Cardiac muscle cell (in vitro differentiated cells and primary cell): ENCODE measurements around the gene MARS1. TPM values are rescaled to one million over a fixed set of nuclear protein-coding genes. Genes with fewer than 3 reads are reported as not detected.

ENCODE experiments used
- DNase-seq, 2 donors: peaks; one replicate each; pipeline versions ENCODE4 v3.0.0 to v3.0.0-alpha.2; 2010 to 2017; ENCODE audit warnings: low read depth in 1 of 2, low spot score in 1 of 2
- H3K27ac ChIP-seq: fragments of 200-600 bp; sonication (generic); 2 replicates; pipeline ENCODE4 v1.5.1; 2016
- H3K27me3 ChIP-seq: fragments of 200-600 bp; sonication (generic); 2 replicates; pipeline ENCODE4 v1.6.0; 2016; ENCODE audit warnings: control low read depth
- H3K36me3 ChIP-seq: fragments of 200-600 bp; sonication (generic); 2 replicates; pipeline ENCODE4 v1.5.1; 2016; ENCODE audit warnings: control low read depth
- H3K4me1 ChIP-seq: fragments of 200-600 bp; sonication (generic); 2 replicates; pipeline ENCODE4 v1.8.1; 2017; ENCODE audit warnings: low read depth, mild to moderate bottlenecking, mixed run types
- H3K4me3 ChIP-seq: fragments of 200-600 bp; sonication (generic); 2 replicates; pipeline ENCODE4 v1.5.1; 2016; ENCODE audit warnings: mild to moderate bottlenecking
- H3K9me3 ChIP-seq: fragments of 200-600 bp; sonication (generic); 2 replicates; pipeline ENCODE4 v1.5.1; 2017; ENCODE audit warnings: low read depth, mild to moderate bottlenecking, control low read depth
- polyA plus RNA-seq: library from polyadenylated mRNA; unstranded; fragments of >200 nt; fragmentation: Nextera tagmentation; extraction: Ambion mirVana; gene quantifications from 2 replicates; pipeline ENCODE4 v1.2.1, GENCODE V29; 2016
- total RNA-seq: library from RNA; depleted of rRNA; stranded (reverse); fragments of >200 nt; gene quantifications from 2 replicates; pipeline ENCODE4 v1.2.3, GENCODE V29; 2016
- TF ChIP-seq, protein P1 (sequence below): IDR thresholded peaks from 2 replicates; pipeline ENCODE4 v1.5.1; 2012; ENCODE audit warnings: low read depth, mild to moderate bottlenecking, low read length

The MARS1 gene
- total and polyA plus RNA-seq, 2 experiments from 2014 or later = 76.7 to 190 TPM

DNA sequence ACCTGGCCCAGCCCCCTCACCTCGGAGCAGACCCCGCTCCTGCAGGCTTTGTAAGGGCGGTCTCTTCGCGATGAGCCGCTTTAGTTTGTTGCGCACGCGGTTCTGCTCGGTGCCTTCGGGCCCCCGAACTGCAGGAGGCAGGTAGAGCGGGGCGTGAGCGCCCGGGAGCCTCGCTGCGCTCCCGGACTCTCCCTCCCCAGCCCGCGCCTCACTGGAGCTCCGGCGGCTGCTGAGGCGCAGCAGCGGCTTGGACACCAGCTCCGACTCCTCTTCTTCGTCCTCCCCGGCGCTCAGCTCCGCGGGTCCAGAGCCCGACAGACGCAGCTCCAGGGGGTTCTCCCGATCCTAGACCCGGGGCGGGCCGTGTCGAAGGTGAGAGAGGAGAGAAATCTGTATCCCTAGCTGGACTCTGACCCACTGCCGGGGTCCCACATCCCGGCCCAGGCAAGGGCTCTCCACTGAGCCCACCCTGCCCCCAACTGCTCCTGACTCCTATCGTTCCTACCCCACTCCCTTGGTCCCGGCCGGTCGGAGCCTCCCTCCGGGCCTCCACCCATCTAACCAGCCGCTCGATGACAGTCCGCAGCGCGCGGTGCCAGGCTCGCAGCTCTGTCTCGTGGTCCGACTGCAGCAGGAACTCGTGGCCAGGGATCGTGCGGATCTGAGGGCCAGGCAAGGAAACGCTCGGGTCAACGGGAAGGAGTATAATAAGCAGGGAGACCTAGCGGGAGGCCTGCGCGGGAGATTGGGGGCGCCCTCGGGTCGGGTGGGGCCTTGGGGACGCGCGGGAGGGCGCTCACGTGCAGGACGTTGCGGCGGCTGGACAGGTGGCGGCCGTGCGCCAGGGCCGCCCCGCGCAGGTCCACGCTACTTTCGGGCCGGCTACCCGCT lies 12.4 kb upstream of the MARS1 start:
- Histone ChIP-seq H3K4me3 (peak overlapping the region; percentile 20), H3K9me3 (no peaks in the 10 kb centered on the region), H3K36me3 (no peaks in the 10 kb centered on the region), H3K4me1 (no peaks in the 10 kb centered on the region), H3K27ac (no peak overlapping the region), H3K27me3 (peaks cover 79% of the 10 kb centered on the region)
- DNase-seq = peak; percentile 41 to 45
- TF ChIP-seq, protein P1, sequence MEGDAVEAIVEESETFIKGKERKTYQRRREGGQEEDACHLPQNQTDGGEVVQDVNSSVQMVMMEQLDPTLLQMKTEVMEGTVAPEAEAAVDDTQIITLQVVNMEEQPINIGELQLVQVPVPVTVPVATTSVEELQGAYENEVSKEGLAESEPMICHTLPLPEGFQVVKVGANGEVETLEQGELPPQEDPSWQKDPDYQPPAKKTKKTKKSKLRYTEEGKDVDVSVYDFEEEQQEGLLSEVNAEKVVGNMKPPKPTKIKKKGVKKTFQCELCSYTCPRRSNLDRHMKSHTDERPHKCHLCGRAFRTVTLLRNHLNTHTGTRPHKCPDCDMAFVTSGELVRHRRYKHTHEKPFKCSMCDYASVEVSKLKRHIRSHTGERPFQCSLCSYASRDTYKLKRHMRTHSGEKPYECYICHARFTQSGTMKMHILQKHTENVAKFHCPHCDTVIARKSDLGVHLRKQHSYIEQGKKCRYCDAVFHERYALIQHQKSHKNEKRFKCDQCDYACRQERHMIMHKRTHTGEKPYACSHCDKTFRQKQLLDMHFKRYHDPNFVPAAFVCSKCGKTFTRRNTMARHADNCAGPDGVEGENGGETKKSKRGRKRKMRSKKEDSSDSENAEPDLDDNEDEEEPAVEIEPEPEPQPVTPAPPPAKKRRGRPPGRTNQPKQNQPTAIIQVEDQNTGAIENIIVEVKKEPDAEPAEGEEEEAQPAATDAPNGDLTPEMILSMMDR = no peak

DNA sequence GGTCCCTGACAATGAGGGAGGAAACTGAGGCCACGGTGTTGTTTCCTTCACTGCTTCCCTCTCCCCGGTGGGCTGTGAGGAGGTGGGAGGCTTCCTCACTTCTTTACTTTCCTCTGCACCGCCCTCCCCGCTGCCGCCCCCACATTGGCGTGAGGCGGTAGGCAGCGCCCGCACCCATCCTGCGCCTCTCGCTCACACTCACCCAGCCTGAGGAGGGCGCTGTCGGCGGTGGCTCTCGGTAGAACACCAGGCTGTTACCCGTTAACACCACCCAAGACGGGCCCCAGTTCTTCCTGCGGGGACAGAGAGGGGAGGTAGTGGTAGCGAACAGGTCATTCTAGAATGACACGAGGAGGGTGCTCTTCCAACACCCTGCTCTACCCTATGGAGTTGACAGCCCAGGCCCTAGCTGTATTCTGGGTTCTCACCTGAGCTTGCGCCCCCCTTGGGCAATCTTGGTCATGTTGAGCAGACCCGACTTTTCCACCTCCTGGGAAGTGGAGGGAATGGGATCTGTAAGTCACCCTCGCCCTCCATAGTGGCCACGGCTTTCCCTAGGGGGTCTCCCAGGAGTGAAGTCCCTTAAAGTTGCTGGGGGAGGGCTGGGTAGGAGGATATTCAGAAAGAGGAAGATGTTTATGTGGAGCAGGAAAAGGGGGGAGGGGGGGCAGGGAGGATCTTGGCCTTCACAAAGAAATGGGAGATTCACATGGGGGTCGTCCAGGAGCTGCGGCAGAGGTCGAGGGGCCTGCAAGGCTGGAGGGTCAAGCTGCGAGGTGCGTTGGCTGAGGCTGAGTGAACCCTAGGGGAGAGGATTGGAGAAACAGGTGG lies 11.5 kb upstream of the MARS1 start:
- TF ChIP-seq, protein P1 = peak; percentile 16
- no peak for DNase-seq
- Histone ChIP-seq H3K27me3 (peaks cover 82% of the 10 kb centered on the region), H3K4me1 (no peaks in the 10 kb centered on the region), H3K9me3 (no peaks in the 10 kb centered on the region), H3K27ac (no peak overlapping the region), H3K4me3 (peak overlapping the region; percentile 20), H3K36me3 (no peaks in the 10 kb centered on the region)

DNA sequence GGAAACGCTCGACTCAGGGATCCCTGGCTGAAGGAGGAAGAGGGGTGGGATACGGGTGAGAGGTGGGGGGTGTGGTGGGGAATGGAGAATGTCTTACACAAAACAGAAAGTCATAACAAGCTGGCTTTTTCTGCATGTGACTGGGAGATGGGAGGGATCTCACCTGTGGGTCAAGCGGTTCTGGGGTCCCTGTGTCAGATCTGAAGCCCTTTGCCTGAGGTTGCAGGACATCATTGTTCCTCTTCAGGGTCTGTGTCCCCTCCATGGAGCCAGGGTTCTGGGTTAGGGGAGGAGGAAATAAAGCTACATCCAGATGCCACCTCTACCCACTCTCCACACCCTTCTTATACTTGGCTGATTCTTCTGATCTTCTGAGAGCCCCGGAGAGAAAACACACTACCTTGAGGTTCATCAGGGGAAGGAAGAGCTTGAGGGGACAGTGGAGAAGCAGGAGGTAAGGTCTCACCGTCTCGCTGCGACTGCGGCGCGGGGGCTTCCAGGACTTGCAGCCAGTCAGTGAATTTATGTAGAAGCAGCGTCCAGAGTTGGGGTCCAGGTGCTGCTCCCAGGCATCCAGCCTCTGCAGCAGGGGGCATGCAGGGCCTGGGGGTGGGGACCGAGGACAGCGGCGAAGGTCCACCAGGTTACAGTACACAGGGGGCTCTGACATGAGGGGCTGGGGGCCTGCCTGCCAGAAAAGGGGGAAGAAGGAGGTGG lies 10.7 kb upstream of the MARS1 start:
- no peak overlapping the region for H3K4me3 ChIP-seq
- no peaks in the 10 kb centered on the region for H3K4me1 ChIP-seq
- H3K27me3 ChIP-seq = peaks cover 76% of the 10 kb centered on the region

DNA sequence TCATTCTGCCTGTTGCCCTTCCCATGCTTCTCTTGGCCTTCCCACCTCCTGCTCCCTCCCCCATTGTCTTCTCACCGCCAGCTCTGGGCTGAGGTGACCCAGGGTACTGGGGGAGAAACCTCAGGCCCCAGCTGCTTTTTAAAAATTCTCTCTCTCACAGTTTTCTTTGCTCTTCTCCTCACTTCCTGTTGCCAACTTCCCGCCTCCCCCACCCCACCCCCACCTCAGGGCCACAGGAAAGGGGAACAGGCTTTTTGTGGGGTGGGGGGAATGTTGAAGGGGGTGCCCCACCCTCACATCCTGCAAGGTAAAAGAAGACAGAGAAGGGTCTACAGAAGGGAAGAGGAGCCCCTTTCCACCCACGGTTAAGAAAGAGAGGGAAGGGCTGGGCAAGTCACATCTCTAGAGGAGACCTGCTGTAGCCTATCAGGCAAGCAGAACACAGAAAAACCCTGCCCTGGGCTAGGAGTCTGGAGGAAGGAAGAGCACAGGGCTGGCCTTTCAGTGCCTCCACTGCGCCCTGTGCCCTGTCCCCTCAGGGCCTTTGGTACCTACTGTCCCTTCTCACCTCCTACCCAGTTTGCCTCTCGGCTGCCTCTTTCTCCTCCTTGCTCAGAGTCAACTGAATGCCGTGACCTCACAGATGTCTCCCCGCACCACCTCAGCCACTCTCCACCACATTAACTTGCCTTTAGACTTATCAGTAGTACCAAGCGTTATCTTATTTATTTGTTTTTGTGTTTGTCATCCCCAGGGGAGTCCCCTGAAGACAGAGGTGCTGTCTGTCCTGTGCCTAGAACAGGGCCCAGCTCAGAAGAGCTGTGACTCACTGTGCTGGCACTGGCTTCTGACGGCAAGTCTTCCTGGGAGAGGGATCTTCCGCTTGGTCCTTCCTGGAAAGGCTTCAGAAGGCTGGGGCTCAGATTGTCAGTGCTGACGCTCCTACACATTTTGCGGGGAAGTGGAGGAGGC lies 9.9 kb upstream of the MARS1 start:
- H3K27ac ChIP-seq = no peak overlapping the region
- no peak overlapping the region for H3K4me3 ChIP-seq
- no peaks in the 10 kb centered on the region for H3K9me3 ChIP-seq
- TF ChIP-seq, protein P1 = no peak
- H3K36me3 ChIP-seq = no peaks in the 10 kb centered on the region
- DNase-seq = peak in 1 of 2 donors; percentile 83
- no peaks in the 10 kb centered on the region for H3K4me1 ChIP-seq
- H3K27me3 ChIP-seq = peaks cover 68% of the 10 kb centered on the region

More for the DNA sequence above, 10.7 kb upstream of the MARS1 start:
- TF ChIP-seq, protein P1 = no peak
- no peak for DNase-seq
- no peaks in the 10 kb centered on the region for H3K9me3 ChIP-seq
- no peaks in the 10 kb centered on the region for H3K36me3 ChIP-seq
- no peak overlapping the region for H3K27ac ChIP-seq
